OCI-M2 (cell line): ENCODE data around the gene FUT6.

ENCODE experiments used
- DNase-seq: peaks from one replicate; lab custom pipeline; 2025; ENCODE audit not compliant: unreplicated experiment; lab: John Stamatoyannopoulos, UW

FUT6 gene

DNA sequence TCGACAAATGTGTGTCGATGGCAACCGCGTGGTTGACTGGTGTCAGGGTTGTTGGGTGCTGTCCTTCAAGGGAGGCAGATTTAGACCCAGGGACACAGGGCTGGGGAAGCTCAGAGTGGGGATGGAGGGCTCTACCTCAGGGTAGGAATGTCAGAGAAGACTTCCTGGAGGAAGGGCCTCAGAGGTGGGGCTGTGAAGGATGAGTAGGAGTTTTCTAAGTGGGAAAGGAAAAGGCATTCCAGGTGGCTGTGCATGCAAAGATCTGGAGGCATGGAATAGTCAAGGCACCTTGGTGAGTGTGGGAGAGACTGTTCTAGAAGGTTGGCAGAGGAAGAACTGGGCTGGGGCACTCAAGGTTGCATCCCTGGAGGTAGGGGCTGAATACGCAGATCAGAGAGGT is 32.6 kb downstream of the FUT6 start:
- DNase-seq: no peak

DNA sequence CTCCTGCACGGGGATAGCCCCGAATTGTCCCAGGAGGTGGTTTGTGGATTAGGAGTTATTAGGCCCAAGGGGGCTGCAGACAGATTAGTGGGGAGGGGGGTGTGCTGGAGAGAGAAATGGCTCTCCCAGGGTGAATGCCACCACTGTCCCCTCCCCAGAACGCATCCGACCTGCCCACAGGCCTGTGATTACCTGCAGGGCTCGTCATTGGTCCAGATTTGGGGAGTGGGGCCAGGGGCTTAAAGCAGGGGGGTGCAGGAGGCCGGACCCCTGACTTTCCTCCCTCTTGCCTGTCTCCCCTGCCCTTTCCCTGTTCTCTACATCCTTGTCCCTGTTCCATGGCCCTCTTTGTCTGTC is 33.4 kb downstream of the FUT6 start:
- DNase-seq: no peak

DNA sequence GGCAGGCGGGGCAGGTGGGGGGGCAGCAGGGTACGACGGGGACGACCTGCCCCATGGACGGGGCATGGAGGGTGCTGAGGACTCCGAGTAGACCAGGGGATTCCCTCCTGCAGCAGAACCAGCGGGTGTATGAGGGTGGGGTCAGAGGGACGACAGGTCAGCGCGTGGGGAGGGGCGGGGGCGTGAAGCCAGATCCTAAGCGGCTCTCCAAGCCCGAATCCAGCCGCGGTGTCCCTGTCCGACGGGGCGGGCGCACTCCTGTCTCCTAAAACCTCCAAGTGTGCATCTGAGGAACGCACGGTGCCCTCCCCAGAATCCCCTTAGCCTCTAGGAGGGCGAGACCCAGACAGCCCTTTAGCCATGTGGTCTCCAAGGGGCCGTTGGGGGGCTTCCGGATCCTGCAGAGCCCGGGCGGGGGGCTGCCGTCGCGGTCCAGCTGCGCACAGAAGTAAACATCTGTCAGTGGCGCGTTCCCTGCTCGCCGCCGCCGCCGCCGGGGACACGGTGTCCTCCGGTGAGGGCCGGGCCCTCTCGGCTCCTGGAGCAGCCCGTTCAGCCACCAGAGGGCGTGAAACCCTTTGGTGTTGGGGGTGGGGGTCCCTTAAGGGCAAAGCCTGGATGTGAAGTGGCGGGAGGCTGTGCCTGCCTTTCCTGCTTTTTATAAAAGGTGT is 33.9 kb downstream of the FUT6 start:
- DNase-seq: peak; percentile 1

DNA sequence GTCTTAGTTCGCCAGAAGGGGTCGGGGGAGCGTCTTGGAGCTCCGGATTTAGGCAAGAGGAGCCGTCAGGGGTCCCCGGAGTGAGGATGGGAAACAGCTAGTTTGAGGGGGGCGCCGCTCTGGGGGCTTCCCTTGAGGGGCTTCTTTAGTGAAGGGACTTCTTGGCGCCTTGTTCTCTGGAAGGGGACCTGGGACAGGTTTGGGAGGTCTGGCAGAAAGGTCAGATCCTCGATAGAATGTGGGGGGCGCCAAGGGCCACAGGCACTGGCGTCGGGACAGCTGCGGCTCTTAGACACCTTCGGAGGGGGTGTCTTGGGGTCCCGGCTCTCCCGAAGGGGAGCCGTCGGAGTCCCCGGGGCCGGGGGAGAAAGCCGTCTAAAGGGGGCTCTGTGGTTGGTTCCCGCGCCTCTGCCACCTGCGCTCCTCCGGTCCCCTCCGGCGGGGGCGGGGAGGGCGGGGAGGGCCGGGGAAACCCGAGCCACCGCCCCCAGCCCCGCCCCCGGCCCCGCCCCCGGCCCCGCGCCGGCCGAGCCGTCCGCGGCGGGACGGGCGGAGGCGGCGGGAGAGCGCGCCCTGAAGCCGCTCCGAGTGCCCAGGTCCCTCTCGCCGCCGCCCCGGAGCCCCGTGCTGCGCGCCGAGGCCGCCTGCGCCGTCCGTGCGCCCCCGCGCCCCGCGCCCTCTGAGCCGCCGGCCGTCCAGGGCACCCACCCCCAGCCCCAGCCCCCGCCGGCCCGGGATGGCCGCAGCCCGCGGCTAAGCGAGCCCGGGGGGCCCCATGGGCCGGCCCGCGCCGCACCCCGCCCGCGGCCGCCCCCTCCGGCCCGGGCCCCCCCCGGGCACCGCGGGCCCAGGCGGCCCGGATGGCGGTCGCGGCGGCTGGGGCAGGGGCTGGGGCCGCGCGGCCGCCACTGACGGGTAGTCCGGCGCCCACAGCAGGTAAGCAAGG is 34.7 kb downstream of the FUT6 start, which contains the start of gene NRTN:
Gene NRTN, plus strand, starts transcription at position 552 of the 946 bp plus-strand sequence. CDS start 19,099 bp downstream, outside the sequence.
- DNase-seq: no peak

DNA sequence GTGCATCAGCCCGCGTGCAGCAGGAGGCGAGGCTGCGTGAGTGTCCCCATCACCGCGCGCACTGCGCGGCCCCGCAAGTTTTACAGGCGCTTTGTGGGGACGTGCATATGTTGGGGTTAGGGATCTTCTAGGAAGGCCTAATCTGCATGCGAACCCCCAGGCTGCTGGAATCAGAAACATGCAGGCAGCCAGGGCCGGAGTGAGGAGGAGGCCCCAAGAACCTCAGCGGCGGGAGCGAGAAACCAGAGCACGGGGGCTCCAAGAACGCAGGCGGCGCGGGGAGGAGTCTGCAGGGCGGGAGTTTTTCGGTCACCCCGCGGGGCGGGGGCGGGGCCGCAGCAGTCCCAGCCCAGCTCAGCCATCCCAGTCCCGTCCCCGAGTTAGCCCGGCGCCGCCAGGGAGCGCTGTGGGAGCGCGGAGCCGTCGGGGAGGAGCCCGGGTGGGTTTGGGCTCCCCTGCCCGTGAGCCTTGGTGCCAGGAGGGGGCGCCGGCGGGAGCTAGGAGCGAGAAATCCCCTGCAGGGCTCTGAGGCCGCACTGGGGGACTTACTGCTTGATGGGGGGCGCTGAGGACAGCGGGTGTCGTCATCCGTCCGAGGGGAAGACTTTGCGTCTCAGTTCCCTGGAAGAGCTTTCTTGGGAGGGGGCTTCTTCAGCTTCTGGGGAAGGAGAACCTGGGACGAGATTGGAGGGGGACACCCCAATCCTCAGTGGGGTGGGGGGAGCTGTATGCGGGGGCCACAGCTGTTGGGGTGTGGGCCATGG is 35.6 kb downstream of the FUT6 start:
- DNase-seq: peak; percentile 2

DNA sequence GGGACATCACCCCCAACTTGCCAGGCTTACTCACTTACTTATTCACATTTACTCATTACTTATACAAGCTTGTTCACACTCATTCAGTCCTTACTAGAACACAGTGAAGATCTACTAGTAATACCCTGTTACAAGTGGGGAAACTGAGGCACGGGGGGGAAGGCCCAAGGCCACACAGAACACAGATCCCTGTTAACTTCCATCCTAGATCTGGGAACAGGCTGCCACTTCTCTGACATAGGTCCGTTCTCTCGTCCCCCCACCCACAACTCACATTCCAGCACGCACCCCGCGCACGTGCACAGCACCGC is 36.1 kb downstream of the FUT6 start:
- DNase-seq: no peak

DNA sequence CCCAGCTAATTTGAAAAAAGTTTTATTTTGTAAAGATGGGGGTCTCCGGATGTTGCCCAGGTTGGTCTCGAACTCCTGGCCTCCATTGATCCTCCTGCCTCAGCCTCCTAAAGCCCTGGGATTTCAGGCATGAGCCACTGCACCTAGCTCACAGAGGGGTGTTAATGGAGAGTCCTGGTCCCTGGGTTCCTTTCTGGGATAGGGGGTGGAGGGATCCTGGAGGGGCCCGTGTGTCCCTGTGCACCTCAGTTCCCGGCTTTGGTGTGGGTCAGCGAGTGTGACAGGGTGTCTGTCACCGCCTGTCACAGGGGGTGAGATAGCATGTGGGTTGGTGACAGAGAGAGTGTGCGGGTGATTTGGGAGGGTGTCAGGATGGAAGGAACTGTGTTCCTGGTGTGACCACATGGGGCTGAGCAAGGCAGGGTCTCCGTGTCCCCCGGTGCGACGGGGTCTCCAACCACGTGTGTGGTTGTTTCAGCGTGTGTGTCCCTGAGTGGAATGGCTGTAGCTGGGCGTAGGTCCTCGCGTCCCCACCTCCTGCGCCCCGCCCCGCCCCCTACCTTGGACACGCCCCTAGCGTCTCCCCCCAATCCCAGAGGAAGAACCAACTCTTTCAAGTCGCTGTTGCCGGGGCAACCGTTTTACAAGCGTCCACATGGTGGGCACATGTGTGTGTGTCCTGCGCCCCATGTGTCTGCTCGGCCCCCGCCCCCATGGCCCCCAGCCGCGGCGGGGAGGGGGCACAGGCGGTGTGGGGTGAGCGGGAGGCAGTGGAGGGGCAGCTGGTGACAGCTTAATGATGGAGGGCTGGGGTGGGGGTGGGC is 37.5 kb downstream of the FUT6 start:
- no peak for DNase-seq

DNA sequence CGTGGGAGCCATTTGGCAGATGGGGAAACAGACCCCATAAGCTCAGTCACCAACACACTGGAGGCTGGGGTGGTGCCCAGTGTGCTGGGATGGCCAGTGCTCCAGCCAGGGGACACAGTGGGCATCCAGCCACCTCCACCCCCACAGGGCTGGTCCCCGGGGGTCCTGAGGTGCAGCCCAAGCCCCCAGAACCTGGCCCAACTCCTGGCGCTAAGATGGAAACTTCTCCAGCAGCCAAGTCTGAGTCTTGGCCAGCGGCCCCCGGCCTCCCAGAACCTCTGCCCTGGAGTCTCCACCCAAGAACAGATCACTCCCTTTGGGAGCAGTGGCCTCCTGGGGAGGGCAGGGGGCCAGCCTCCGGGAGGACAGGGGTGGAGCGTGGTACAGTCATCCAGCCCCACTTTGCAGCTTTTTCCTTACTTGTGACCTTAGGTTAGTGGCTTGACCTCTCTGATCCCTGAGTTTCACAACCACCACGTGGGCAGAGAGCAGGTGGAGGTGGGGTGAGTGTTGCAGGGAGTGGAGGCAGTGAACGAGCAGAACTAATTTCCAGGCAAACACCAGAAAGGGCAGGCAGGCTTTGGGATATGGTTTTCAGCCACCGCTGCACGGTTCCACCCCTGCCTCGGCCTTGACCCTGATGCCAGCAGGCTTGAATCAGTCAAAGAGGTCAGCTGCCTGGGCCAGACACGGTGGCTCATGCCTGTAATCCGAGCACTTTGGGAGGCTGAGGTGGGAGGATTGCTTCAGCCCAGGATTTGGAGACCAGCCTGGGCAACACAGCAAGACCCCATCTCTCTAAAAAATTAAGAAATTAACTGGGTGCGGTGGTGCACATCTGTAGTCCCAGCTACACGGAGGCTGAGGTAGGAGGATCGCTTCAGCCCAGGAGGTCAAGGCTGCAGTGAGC is 38.9 kb downstream of the FUT6 start:
- no peak for DNase-seq

DNA sequence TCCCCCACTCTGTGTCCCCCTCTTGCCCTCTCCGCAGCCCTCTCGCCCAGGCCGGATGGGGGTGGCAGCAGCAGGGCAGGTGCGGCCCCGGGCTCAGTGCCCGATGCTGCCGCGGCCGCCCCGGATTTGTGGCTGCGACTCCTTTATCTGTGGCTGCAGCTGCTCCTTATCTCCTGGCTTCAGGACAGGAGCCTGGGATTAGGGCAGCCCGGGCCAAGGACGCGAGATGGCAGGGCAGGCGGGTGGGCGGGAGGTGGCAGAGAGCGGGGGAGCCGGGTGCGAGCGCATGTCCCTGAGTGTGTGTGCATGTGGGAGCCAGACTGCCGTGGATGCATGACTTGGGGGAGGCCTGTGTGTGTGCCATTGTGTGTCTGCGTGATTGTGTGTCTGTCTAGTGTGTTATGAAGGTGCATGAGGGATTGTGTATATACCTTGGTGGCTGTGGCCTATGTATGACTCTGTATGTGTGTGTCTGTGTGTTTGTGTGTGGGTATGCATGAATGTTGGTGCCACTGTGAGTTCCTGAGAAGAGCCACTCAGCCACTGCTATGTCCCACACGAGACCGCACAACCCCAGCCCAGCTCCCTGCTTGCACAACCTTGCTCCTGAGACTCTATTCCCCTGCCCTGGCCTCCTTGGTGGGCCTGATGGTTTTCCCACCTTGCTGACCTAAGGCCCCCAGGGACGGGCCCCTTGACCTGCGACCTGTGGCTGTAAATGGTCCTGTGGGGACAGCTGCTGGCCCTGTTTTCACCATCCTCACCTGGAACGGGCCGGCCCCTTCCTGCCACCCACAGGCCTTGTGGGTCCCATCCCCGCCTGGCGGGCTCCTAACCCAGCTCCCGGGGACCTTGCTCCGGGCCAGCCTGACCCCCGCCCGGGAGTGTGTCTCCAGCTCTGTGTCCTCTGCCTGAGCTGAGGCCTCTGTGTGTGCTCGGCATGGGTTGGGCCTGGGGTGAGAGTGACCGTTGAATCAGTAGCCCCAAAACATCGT is 40.0 kb downstream of the FUT6 start:
- DNase-seq: no peak

DNA sequence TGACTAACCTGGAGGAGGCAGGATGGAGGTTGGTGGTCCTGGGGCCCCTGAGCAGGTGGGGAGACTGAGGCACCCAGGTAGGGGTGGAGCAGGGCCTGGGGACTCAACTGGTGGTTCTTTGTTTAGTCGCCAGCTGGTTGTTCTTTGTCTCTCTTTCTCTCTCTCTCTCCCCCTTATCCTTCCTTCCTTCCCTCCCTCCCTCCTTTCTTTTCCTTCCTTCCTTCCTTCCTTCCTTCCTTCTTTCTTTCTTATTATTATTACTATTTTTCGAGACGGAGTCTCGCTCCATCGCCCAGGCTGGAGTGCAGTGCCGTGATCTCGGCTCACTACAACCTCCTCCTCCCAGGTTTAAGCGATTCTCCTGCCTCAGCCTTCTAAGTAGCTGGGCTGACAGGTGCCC is 41.3 kb downstream of the FUT6 start:
- DNase-seq: no peak

DNA sequence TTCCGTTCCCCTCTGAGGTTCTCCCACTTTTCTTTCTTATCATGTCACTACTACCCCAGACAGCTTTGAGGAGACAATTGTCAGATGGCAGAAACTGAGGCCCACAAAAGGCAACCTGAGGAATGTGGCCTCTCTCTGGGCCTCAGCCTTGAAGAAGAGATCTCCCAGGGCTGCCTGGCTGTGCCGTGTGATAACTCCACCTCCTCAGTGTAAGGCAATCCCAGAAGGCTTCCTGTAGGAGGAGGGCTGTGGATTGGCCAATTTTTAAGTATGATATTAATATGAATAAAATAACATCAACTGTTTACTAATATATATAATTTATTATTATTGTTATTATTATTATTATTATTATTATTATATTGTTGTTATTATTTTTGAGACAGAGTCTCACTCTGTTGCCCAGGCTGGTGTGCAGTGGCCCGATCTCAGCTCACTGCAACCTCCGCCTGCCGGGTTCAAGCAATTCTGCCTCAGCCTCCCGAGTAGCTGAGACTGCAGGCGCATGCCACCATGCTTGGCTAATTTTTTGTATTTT is 44.1 kb downstream of the FUT6 start:
- DNase-seq: no peak

DNA sequence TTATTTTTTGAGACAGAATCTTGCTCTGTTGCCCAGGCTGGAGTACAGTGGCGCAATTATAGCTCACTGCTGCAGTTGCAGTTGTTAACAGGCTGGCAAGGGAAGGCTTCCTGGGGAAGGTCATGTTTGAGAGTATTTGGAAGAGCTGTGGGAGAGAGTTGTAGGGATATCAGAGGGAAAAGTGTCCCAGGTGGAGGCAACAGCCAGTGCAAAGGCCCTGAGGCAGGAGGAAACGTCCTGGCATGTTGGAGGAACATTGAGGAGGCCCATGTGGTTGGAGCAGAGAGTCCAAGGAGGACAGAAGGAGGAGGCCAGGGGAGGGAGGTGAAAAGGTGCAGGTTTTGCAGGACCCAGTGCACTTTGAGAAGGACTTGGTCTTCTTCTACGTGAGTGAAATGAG is 46.3 kb downstream of the FUT6 start:
- DNase-seq: no peak

DNA sequence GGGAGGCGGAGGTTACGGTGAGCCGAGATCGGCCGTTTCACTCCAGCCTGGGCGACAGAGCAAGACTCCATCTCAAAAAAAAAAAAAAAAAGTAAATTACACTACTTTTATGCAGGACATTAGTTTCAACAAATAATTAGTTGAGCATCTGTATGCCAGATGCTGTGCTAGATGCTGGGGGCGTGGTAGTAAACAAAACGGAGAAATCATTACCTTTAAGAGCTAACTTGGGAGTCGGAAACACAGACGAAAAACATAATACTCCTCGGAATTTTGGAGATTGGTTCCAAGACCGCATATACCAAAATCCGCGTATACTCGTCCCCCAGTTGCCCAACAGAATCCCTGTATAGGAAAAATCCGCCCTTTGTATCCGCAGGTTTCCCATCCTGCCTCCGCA is 47.3 kb downstream of the FUT6 start:
- DNase-seq: no peak

DNA sequence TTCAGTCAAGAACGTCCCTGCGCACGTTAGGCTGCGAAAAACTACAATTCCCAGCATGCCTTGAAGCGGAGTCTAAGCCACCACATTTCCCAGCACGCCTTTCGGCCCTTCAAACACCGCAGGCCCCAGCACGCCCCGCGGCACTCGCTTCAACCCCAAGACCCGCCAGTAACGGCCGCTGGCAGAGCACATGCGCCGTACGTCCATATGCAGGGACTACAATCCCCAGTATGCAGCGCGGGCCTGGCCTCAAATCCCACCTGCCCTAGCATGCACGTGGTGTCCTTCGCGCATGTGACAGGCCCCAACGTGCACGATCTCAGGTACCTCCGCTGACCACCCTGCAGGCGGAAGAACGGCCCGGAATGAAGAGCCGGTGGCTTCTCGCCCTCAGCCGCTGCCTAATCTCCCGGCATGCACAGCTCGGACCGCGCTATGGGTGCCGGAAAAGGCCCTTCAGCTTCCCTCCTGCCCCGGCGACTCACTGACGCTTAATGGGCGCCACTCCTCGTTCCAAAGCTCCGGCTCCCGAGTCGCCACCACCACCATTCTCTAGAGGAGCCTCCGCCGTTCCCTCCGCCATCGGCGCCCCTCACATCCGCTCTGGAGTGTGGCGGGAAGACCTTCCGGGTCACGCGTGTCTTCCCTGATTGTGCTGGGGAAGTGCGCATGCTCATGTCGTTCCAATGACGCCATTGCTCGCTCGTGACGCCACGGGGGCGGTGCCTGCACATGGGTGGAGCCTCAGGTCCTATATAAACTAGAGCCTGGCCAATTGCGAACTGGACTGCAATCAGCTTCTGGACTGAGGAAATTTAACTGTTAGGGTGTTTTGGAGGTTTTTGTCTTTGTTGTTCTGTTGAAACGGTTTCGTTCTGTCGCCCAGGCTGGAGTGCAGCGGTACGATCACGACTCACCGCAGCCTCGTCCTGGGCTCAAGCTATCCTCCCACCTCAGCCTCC is 48.7 kb downstream of the FUT6 start, which contains the start of gene DUS3L:
Gene DUS3L, minus strand, starts transcription at position 605 of the 962 bp plus-strand sequence. Its CDS starts 22 bp downstream, at position 583.
- DNase-seq: peak; percentile 75

DNA sequence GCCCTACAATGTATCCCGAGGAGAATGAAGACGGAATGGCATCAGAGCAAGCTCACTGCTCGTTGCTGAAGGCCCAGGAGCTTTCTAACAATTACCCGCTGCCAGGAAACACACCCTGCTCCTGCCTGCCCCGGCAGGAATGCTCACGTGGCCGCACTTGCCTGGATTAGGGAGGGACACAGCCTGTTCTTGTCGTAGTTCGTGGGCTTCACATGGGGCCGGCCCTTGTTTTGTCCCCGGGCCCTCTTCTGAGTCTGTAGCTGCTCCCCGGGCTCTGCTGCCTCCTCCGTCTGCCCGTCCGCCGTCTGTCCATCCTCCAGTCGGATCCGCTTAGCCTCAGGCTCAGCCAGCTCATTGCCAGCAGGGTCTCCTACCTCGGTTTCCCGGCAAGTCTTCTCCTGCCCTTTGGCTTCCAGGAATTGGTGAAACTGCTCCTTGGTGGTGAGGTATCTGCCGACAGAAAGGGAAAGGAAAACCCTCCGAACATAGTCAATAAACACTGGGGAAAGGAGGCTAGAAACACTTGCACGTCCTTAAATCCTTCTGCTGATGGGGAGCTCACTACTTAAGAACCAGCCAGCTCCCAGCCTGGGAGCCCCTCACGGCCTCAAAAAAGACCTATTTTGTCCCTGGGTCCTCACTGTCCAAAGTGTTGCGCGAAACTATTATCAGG is 49.5 kb downstream of the FUT6 start:
- DNase-seq: no peak

DNA sequence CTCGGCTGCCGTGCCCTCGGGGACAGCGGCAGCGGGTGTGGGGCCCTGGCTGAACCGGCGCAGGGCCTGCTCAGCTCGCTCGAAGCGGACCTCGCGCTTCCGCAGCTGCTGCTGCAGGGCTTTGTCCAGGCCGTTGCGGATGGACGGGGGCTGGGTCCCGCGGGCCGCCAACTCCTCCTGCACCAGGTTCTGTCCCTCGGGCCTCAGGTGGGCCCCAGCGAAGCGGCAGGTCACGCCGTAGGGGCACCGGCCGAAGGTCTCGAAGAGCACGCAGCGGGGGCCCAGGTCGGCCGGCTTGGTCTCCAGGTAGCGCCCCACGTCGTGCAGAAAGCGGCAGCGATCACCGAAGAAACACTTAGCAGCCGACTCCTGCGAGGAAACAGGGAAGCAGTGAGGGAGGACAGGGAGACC is 50.1 kb downstream of the FUT6 start:
- DNase-seq: no peak

DNA sequence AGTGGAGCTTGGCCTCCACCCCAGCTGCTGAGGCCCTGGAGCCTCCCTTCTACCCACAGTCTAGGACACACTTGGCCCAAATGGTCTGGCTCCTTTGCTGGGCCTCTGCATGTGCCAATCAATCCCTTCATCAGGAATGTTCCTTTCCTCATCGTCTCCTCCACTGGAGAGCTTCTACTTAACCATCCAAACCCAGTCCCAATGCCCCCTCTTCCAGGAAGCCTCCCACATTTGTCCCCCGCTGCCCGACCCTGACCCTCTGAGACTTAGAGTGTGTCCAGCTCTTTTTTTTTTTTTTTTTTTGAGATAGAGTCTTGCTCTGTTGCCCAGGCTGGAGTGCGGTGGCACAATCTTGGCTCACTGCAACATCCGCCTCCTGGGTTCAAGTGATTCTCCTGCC is 51.1 kb downstream of the FUT6 start:
- no peak for DNase-seq
